MM.1S (cell line): ENCODE measurements around the gene ADISSP.
A peak's percentile ranks its signal among the peaks of the same experiment; 100 is the strongest.

ENCODE experiments used
- DNase-seq: peaks from one replicate; pipeline ENCODE4 v3.0.0-alpha.2; 2015
- H2AFZ ChIP-seq: fragments of 300-600 bp; sonication (generic); 2 replicates; pipeline ENCODE4 v1.6.0; 2016; ENCODE audit warnings: antibody characterized with exemption, low read length
- H3F3A ChIP-seq: fragments of 300-600 bp; sonication (generic); 2 replicates; pipeline ENCODE4 v1.6.1; 2016; ENCODE audit warnings: mild to moderate bottlenecking, antibody characterized with exemption, low read length, moderate library complexity, mixed read lengths; ENCODE audit not compliant: insufficient read depth
- H3K27ac ChIP-seq: fragments of 300-600 bp; sonication (generic); 2 replicates; pipeline ENCODE4 v1.5.1; 2016; ENCODE audit warnings: mild to moderate bottlenecking, low read length
- H3K27me3 ChIP-seq: fragments of 300-600 bp; sonication (generic); replicated peaks from 2 replicates; pipeline ENCODE4 v1.6.0; 2016; ENCODE audit warnings: low read length; ENCODE audit not compliant: insufficient read depth
- H3K36me3 ChIP-seq: fragments of 300-600 bp; sonication (generic); replicated peaks from 2 replicates; pipeline ENCODE4 v1.6.1; 2016; ENCODE audit warnings: mild to moderate bottlenecking, low read length, mixed read lengths; ENCODE audit not compliant: insufficient read depth
- H3K4me1 ChIP-seq: fragments of 300-600 bp; sonication (generic); 2 replicates; pipeline ENCODE4 v1.6.1; 2016; ENCODE audit warnings: low read length, mixed read lengths
- H3K4me2 ChIP-seq: fragments of 300-600 bp; sonication (generic); 2 replicates; pipeline ENCODE4 v1.6.0; 2016; ENCODE audit warnings: low read depth, low read length
- H3K4me3 ChIP-seq: fragments of 300-600 bp; sonication (generic); 2 replicates; pipeline ENCODE4 v1.5.1; 2016; ENCODE audit warnings: low read length, mixed read lengths
- H3K79me2 ChIP-seq: fragments of 300-600 bp; sonication (generic); 2 replicates; pipeline ENCODE4 v1.6.1; 2016; ENCODE audit warnings: mixed run types, low read length, mixed read lengths
- H3K9ac ChIP-seq: fragments of 300-600 bp; sonication (generic); 2 replicates; pipeline ENCODE4 v1.6.1; 2016; ENCODE audit warnings: low read length, mixed read lengths
- H3K9me2 ChIP-seq: fragments of 300-600 bp; sonication (generic); replicated peaks from 2 replicates; pipeline ENCODE4 v1.6.1; 2016; ENCODE audit warnings: mild to moderate bottlenecking, low read length, mixed read lengths; ENCODE audit not compliant: insufficient read depth
- H3K9me3 ChIP-seq: fragments of 300-600 bp; sonication (generic); replicated peaks from 2 replicates; pipeline ENCODE4 v1.6.1; 2016; ENCODE audit warnings: mild to moderate bottlenecking, low read length, mixed read lengths; ENCODE audit not compliant: insufficient read depth
- H4K20me1 ChIP-seq: fragments of 300-600 bp; sonication (generic); 2 replicates; pipeline ENCODE4 v1.6.1; 2016; ENCODE audit warnings: mild to moderate bottlenecking, low read length, moderate library complexity, mixed read lengths; ENCODE audit not compliant: insufficient read depth
- EZH2 ChIP-seq: fragments of 300-600 bp; sonication (generic); optimal IDR thresholded peaks from 2 replicates; pipeline ENCODE3; 2017; ENCODE audit warnings: low read depth, mild to moderate bottlenecking, antibody characterized with exemption, low read length, mixed read lengths
- EZH2phosphoT487 ChIP-seq: fragments of 300-600 bp; sonication (generic); IDR thresholded peaks from 2 replicates; pipeline ENCODE4 v1.6.1; 2018; ENCODE audit warnings: antibody characterized with exemption, low read length
- TF ChIP-seq, protein P1 (sequence below): fragments of 300-600 bp; sonication (generic); IDR thresholded peaks from 2 replicates; pipeline ENCODE4 v1.5.1; 2016; ENCODE audit warnings: antibody characterized with exemption, low read length, mixed read lengths

ADISSP gene

GRCh38 chr20:3747471-3747870, 20.1 kb downstream of the ADISSP start:
- DNase-seq = no peak
- Histone ChIP-seq H3K79me2 (no peaks in the 10 kb centered on the region), H3K36me3 (no peaks in the 10 kb centered on the region), H3K9ac (no peak overlapping the region), H2AFZ (no peak overlapping the region), H3K4me2 (no peak overlapping the region), H3F3A (no peaks in the 10 kb centered on the region), H3K4me1 (no peaks in the 10 kb centered on the region), H3K27ac (no peak overlapping the region), H3K4me3 (no peak overlapping the region), H3K27me3 (peaks cover 14% of the 10 kb centered on the region), H4K20me1 (no peaks in the 10 kb centered on the region), H3K9me3 (no peaks in the 10 kb centered on the region), H3K9me2 (no peaks in the 10 kb centered on the region)
- no peak for TF ChIP-seq EZH2phosphoT487
- no peak for TF ChIP-seq EZH2
- TF ChIP-seq, protein P1, sequence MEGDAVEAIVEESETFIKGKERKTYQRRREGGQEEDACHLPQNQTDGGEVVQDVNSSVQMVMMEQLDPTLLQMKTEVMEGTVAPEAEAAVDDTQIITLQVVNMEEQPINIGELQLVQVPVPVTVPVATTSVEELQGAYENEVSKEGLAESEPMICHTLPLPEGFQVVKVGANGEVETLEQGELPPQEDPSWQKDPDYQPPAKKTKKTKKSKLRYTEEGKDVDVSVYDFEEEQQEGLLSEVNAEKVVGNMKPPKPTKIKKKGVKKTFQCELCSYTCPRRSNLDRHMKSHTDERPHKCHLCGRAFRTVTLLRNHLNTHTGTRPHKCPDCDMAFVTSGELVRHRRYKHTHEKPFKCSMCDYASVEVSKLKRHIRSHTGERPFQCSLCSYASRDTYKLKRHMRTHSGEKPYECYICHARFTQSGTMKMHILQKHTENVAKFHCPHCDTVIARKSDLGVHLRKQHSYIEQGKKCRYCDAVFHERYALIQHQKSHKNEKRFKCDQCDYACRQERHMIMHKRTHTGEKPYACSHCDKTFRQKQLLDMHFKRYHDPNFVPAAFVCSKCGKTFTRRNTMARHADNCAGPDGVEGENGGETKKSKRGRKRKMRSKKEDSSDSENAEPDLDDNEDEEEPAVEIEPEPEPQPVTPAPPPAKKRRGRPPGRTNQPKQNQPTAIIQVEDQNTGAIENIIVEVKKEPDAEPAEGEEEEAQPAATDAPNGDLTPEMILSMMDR = no peak

GRCh38 chr20:3745686-3746173, 21.8 kb downstream of the ADISSP start:
- no peak for DNase-seq
- H3K9me3 ChIP-seq = no peaks in the 10 kb centered on the region
- peaks cover 14% of the 10 kb centered on the region for H3K27me3 ChIP-seq
- H3F3A ChIP-seq = no peaks in the 10 kb centered on the region
- H3K27ac ChIP-seq = no peak overlapping the region
- H4K20me1 ChIP-seq = no peaks in the 10 kb centered on the region
- TF ChIP-seq EZH2phosphoT487 (no peak), EZH2 (no peak)
- TF ChIP-seq, protein P1 = no peak
- no peaks in the 10 kb centered on the region for H3K4me1 ChIP-seq
- H3K4me3 ChIP-seq = no peak overlapping the region
- no peak overlapping the region for H2AFZ ChIP-seq
- H3K9me2 ChIP-seq = no peaks in the 10 kb centered on the region
- no peaks in the 10 kb centered on the region for H3K79me2 ChIP-seq
- no peaks in the 10 kb centered on the region for H3K36me3 ChIP-seq
- no peak overlapping the region for H3K4me2 ChIP-seq
- H3K9ac ChIP-seq = no peak overlapping the region

GRCh38 chr20:3744806-3745685, 22.5 kb downstream of the ADISSP start:
- H2AFZ ChIP-seq = 0 out of 2 replicates have a peak overlapping the region, but pooled peaks have one; percentile 6
- H3K36me3 ChIP-seq = no peaks in the 10 kb centered on the region
- no peak overlapping the region; the same call in 1 of the 2 replicates for H3K4me3 ChIP-seq
- DNase-seq = peak; percentile 29
- no peaks in the 10 kb centered on the region for H4K20me1 ChIP-seq
- H3K9me2 ChIP-seq = no peaks in the 10 kb centered on the region
- TF ChIP-seq, protein P1 = no peak
- TF ChIP-seq EZH2 (no peak), EZH2phosphoT487 (no peak)
- H3K4me2 ChIP-seq = peak overlapping the region; percentile 13; the same call in 1 of the 2 replicates
- H3K27ac ChIP-seq = no peak overlapping the region
- no peaks in the 10 kb centered on the region for H3K4me1 ChIP-seq
- no peaks in the 10 kb centered on the region for H3K79me2 ChIP-seq
- H3K9ac ChIP-seq = no peak overlapping the region
- peaks cover 14% of the 10 kb centered on the region for H3K27me3 ChIP-seq
- H3K9me3 ChIP-seq = no peaks in the 10 kb centered on the region
- no peaks in the 10 kb centered on the region for H3F3A ChIP-seq
